GM21737 (cell line): ENCODE measurements around the gene SLC49A4.

Experiments used
- ATAC-seq: cut with Tn5 transposase; IDR thresholded peaks from one replicate; pipeline ENCODE4 v1.9.1; 2021; ENCODE audit warnings: mild to moderate bottlenecking, moderate library complexity; ENCODE audit not compliant: unreplicated experiment

The SLC49A4 gene

DNA sequence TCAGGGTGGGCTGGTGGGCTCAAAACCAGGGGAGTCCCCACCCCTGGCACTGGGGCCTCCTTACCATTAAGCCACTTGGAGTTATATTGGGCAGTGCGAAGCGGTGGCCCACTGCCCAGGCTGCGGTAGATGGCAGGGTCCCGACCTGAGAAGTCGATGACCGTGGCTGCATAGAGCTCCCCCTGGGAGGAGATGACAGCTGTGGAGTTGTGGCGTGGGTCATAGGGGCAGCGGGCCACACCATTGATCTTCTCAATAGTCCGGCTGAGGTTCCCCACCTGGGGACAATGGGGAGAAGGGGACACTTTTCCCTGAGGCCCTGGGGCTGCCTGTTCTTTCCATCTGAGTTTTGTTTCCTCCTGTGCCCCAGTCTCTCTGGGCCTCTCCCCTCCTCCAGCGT, 132.9 kb downstream of the SLC49A4 start:
- no peak for ATAC-seq

DNA sequence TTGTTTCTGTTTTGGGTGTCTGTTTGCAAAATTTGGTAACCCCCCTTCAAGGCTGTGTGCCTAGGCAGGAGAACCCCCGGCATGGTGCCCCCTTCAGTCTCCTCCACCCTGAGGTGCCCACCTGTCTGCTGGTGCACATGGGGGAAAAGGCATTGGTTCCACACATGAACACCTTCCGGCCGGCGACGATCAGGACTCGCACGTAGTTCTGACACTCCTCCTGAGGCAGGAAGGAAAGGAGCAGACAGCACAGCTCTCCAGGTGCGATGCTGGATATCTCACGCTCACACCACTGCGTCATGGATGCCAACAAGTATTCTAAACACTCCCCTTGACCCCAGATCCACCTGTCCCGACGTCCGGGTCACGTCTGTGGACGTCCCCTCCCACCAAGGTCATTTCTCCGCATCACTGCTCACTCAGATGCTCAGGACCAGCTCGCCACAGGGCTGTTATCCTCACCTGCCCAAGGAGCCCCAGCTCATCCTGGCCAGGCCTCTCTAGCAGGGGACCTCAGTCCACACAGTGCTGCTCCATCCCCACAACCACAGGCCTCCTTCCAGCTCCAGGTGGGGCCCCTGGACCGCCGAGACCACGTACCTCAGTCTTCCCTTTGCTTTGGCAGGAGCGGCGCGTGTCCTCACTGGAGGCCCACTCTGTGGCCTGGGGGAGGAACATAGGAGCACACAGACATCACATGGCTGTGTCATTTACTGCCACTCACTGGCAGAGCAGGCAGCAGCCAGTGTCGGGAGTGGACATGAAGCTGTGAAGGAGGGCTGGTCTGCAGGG, 133.7 kb downstream of the SLC49A4 start:
- ATAC-seq, result no peak

DNA sequence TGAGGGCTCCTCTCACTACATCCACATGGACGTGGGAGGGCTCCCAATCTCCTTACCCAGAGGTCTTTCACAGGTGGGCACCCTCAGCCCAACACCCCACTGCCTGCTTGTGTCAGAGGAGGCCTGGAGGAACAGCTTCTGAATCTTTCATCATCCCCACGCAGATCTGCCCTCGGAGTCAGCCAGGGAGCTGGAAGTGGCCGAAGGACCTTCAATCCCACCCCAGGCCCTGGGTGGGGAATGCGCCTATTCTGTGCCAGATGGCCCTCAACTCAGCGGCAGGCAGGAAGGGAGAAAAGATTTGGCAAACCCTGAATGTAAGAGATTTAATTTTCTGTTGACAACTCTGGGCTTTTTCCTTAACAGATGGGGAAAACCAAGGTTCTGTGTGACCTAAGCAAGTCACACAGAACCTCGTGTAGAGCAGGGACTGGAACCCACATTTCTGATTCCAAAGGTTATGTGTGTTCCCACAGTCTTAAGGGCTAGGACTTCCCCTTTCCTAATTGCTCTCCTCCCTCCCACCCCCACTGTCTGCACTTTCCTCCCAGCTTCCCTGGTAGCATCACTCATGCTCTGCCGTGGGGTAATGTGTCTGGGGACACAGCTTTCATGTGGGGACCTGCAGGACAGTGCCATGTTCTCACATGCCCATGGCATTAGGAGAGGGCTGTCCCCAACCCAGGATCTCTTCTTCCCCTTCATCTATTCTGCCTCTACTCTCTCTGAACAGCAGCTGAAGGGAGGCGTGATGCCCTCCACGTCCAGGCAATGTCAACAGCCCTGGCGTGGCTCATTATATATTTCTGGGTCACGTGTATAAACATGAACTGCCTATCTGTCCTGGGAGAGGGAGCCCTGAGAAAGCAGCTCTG, 134.6 kb downstream of the SLC49A4 start:
- ATAC-seq, result no peak

DNA sequence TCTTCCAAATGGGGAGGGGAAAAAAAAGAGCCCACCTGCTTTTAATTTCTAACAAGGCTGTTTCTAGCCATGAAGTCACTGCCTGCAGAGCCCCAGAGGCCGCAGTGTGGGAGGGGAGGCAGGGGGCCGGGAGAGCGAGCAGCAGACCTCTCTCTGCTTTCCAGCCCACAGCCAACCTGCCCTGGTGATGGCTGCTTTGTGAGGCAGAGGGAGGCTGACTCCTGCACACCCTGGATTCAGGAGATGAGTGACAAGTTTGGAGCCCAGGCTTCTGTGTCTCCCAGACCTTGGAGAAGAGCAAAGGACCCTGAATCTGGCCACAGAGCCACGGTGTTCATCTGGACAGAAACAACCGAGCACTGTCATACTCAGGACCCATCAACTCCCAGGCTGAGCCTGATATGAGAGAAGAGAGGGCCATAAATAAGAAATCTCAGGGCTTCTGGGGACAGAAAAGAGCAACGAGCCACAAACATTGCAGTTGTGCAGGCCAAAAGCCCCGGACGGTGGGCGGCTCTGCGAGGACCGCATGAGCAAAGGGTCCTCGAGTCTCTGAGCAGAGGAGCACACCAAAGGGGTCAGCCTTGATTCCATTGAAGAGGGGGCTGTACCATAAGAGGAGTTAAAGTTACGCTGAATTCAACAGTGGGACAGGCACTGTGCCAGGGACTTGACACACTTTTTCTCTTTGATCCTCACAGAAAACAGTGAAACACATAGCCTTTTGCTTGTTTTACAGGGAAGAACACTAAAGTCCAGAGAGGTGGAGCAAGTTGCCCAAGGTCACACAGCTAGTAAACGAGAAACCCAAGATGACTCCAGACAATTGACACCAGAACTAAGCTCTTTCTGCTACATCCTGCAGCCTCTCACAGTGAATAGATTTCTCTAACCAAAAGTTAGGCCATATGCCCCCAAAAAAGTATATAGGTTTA, 135.5 kb downstream of the SLC49A4 start:
- no peak for ATAC-seq
